Thyroid gland (tissue), 4 donors: ENCODE measurements around the gene EFCAB6.

Source experiments
- POLR2A ChIP-seq, 2 donors: fragments of 450-650 bp; IDR thresholded peaks; one replicate each; pipeline ENCODE4 v1.6.1; 2017; ENCODE audit warnings: antibody characterized with exemption in 2 of 2, mild to moderate bottlenecking in 2 of 2, moderate library complexity in 1 of 2
- TF ChIP-seq, protein P1 (sequence below), 6 experiments: fragments of 200-600 bp in 3 of 6; fragments of 450-650 bp in 3 of 6; sonication (generic) in 3 of 6; IDR thresholded peaks; one replicate each; pipeline ENCODE4 v1.5.1; 2016 to 2019; ENCODE audit warnings: antibody characterized with exemption in 6 of 6, mild to moderate bottlenecking in 2 of 6, inconsistent platforms in 1 of 6, moderate library complexity in 1 of 6

DNA sequence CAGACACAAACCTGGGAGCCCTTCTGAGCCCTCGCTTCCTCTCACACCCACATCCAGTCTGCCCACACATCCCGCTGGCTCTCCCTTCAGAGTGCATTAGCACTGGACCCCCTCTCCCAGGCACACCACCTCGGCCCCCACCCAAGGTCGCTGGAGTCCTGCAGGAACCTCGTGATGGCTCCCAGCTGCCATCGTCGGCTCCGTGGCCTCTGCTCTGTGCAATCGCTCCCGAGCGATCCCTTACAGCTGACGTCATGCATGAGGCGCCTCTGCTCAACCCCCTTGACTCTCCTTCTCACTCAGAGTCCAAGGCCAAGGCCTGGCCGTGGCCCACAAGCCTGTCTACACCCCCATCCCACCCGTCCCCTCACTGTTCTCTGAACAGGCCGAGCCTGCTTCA lies 183.9 kb downstream of the EFCAB6 start:
- TF ChIP-seq, protein P1, sequence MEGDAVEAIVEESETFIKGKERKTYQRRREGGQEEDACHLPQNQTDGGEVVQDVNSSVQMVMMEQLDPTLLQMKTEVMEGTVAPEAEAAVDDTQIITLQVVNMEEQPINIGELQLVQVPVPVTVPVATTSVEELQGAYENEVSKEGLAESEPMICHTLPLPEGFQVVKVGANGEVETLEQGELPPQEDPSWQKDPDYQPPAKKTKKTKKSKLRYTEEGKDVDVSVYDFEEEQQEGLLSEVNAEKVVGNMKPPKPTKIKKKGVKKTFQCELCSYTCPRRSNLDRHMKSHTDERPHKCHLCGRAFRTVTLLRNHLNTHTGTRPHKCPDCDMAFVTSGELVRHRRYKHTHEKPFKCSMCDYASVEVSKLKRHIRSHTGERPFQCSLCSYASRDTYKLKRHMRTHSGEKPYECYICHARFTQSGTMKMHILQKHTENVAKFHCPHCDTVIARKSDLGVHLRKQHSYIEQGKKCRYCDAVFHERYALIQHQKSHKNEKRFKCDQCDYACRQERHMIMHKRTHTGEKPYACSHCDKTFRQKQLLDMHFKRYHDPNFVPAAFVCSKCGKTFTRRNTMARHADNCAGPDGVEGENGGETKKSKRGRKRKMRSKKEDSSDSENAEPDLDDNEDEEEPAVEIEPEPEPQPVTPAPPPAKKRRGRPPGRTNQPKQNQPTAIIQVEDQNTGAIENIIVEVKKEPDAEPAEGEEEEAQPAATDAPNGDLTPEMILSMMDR (IDR thresholded peaks at IDR 0.05): no peak
- TF ChIP-seq POLR2A (IDR thresholded peaks at IDR 0.05): no peak
